BLaER1 treated with 17β-estradiol and CSF1 and Interleukin-3, amounts not matched to agents 10 nM and 100 nM (cell line): Measurements from ENCODE around the gene CERS4.

Experiments
- H3K27ac ChIP-seq, 11 experiments: shearing (Covaris generic); formaldehyde crosslinking; 2 replicates each; pipeline ENCODE4 v1.8.1; 2022
- H3K27me3 ChIP-seq, 11 experiments: shearing (Covaris generic); formaldehyde crosslinking; 2 replicates each; pipeline ENCODE4 v1.8.1; 2022
- H3K36me3 ChIP-seq, 11 experiments: shearing (Covaris generic); formaldehyde crosslinking; 2 replicates each; pipeline ENCODE4 v1.8.1; 2022
- H3K4me1 ChIP-seq, 10 experiments: shearing (Covaris generic); formaldehyde crosslinking; 2 replicates each; pipeline ENCODE4 v1.8.1; 2022
- H3K4me2 ChIP-seq, 11 experiments: shearing (Covaris generic); formaldehyde crosslinking; 2 replicates each; pipeline ENCODE4 v1.8.1; 2022
- H3K4me3 ChIP-seq, 10 experiments: shearing (Covaris generic); formaldehyde crosslinking; 2 replicates each; pipeline ENCODE4 v1.8.1; 2022
- H3K9ac ChIP-seq, 11 experiments: shearing (Covaris generic); formaldehyde crosslinking; 2 replicates each; pipeline ENCODE4 v1.8.1; 2022
- H3K9me3 ChIP-seq, 11 experiments: shearing (Covaris generic); formaldehyde crosslinking; replicated peaks in 1 of 11; 2 replicates each; pipeline ENCODE4 v1.8.1; 2022
- H4K20me1 ChIP-seq, 11 experiments: shearing (Covaris generic); formaldehyde crosslinking; 2 replicates each; pipeline ENCODE4 v1.8.1; 2022
- Cebpa-rat ChIP-seq, 11 experiments: shearing (Covaris generic); IDR thresholded peaks; 2 replicates each; pipeline ENCODE4 v1.8.1; 2022

Gene CERS4

DNA sequence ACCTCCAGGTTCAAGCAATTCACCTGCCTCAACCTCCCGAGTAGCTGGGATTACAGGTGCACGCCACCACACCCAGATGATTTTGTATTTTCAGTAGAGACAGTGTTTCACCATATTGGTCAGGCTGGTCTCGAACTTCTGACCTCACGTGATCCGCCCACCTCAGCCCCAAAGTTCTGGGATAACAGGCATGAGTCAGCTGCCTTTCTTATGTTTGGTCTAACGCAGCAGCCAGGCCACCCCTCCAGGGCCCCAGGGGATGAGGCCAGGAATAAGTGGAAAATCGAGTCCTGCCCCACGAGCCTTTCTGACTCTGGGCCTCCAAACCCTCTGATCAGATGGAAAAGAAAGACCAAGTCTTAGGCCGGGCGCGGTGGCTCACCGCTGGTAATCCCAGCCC, 44.5 kb downstream of the CERS4 start:
- no peak overlapping the region for H3K9ac ChIP-seq
- H3K4me3 ChIP-seq, result no peak overlapping the region
- H3K27me3 ChIP-seq, result no peaks in the 10 kb centered on the region
- peaks cover 29 to 78% (median 54%) of the 10 kb centered on the region in 11 experiments for H3K36me3 ChIP-seq
- H4K20me1 ChIP-seq, result peaks cover 0 to 12% (median 0%) of the 10 kb centered on the region in 11 experiments; a peak in 3 of 22 replicates
- H3K4me1 ChIP-seq, result peaks cover 0 to 22% (median 8%) of the 10 kb centered on the region in 10 experiments; a peak in 14 of 20 replicates
- H3K9me3 ChIP-seq, result no peaks in the 10 kb centered on the region
- no peak overlapping the region for H3K4me2 ChIP-seq
- no peak for TF ChIP-seq Cebpa-rat (IDR thresholded peaks at IDR 0.05)
- no peak overlapping the region for H3K27ac ChIP-seq

DNA sequence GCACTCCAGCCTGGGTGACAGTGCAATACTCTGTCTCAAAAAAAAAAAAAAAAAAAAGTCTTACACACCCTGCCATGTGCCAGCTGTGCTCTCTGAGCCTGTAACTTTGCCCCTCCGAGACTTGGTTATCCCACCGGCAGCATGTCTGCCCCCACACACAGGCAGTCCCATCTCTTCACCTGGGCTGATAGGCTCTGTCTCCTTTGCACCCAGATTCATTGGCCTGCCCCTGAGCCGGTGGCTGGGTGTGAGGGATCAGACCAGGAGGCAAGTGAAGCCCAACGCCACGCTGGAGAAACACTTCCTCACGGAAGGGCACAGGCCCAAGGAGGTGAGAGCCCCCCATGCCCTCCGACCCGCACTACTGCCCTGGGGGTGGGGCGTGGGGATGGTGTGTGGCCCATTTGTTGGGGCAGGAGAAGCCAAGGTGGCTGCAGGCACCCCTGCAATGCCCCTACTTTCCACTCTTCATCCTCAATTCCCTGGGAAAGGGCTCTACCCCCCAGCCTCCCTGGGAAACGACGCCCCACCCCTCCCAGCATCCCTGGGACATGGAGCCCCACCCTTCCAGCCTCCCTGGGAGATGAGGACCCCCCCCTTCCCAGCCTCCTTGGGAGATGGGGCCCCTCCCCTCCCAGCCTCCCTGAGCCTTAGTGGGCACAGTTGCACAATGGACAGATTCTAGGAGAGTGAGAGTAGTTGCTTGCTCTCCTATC, 45.3 kb downstream of the CERS4 start:
- peaks cover 0 to 12% (median 0%) of the 10 kb centered on the region in 11 experiments; a peak in 3 of 22 replicates for H4K20me1 ChIP-seq
- no peak overlapping the region for H3K9ac ChIP-seq
- TF ChIP-seq Cebpa-rat (IDR thresholded peaks at IDR 0.05), result no peak
- H3K4me2 ChIP-seq, result no peak overlapping the region
- peaks cover 0 to 22% (median 8%) of the 10 kb centered on the region in 10 experiments; a peak in 14 of 20 replicates for H3K4me1 ChIP-seq
- H3K9me3 ChIP-seq, result no peaks in the 10 kb centered on the region
- H3K27me3 ChIP-seq, result no peaks in the 10 kb centered on the region
- H3K27ac ChIP-seq, result no peak overlapping the region
- H3K4me3 ChIP-seq, result no peak overlapping the region
- peaks cover 29 to 82% (median 60%) of the 10 kb centered on the region in 11 experiments for H3K36me3 ChIP-seq

DNA sequence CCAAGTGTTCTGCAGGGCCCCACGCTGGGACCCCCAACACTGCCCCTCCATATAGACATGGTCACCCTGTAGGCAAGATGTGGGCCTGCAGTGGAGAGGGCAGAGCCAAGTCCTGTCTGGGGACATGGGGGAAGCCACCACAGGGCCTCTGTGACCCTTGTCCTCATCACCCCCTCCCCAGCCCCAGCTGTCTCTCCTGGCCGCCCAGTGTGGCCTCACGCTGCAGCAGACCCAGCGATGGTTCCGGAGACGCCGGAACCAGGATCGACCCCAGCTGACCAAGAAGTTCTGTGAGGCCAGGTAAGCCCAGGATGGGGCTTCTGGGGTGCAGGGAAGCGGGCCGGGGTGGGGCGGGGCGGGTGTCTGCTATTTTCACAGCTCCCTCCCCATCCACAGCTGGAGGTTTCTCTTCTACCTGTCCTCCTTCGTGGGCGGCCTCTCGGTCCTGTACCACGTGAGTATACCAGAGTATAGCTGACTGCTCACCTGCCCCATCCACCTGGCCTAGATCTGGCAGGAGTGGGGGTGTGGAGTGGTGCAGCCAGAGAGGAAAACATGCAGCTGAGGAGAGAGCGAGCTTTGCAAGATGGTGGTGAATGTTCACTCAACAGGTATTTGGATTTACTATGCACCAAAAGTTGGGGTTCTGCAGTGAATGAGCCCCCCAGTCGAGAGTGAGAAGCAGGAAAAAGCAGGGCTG, 46.4 kb downstream of the CERS4 start:
- Histone ChIP-seq H3K4me3 (no peak overlapping the region), H3K27ac (no peak overlapping the region), H3K4me2 (no peak overlapping the region), H3K9me3 (no peaks in the 10 kb centered on the region), H3K9ac (no peak overlapping the region), H3K27me3 (no peaks in the 10 kb centered on the region), H3K4me1 (peaks cover 6 to 32% (median 13%) of the 10 kb centered on the region in 10 experiments; a peak in 17 of 20 replicates), H4K20me1 (peaks cover 0 to 17% (median 0%) of the 10 kb centered on the region in 11 experiments; a peak in 4 of 22 replicates), H3K36me3 (peaks cover 29 to 80% (median 62%) of the 10 kb centered on the region in 11 experiments)
- no peak for TF ChIP-seq Cebpa-rat (IDR thresholded peaks at IDR 0.05)

DNA sequence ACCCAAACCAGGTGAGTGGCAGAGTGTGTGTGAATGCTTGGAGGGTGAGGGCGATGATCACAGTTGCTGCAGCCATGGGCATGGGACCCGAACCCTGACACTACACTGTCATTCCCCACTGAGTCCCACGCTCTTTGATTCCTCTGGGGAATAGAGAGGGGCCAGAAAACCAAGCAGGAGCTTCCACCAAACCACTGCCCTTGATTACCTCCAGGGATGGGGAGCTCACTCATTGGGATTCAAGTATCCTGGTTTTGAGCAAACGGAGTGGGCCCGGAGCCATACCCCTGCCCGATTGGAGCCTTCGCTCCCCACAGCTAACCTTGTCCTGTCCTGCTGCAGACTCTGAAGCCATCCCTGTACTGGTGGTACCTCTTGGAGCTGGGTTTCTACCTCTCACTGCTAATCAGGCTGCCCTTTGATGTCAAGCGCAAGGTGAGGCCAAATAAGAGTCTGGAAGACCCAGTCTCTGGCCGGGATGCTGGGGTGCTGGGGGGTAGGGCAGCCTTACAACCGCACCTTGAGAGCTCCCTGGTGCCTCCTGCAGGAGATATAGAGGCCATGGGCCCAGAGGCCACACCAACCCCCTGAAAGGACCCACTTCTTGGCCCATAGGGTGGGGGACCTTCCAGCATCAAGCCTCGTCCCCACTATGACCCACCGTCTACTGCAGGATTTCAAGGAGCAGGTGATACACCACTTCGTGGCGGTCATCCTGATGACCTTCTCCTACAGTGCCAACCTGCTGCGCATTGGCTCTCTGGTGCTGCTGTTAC, 47.3 kb downstream of the CERS4 start:
- Histone ChIP-seq H4K20me1 (peaks cover 0 to 17% (median 0%) of the 10 kb centered on the region in 11 experiments; a peak in 4 of 22 replicates), H3K4me2 (peak overlapping the region in 3 of 11 experiments; percentile 39 to 44 (median 40); a peak in 4 of 22 replicates), H3K4me3 (no peak overlapping the region), H3K4me1 (peaks cover 6 to 40% (median 19%) of the 10 kb centered on the region in 10 experiments; a peak in 17 of 20 replicates), H3K9ac (no peak overlapping the region), H3K27ac (no peak overlapping the region), H3K36me3 (peaks cover 29 to 75% (median 60%) of the 10 kb centered on the region in 11 experiments), H3K9me3 (no peaks in the 10 kb centered on the region), H3K27me3 (no peaks in the 10 kb centered on the region)
- TF ChIP-seq Cebpa-rat (IDR thresholded peaks at IDR 0.05), result no peak

DNA sequence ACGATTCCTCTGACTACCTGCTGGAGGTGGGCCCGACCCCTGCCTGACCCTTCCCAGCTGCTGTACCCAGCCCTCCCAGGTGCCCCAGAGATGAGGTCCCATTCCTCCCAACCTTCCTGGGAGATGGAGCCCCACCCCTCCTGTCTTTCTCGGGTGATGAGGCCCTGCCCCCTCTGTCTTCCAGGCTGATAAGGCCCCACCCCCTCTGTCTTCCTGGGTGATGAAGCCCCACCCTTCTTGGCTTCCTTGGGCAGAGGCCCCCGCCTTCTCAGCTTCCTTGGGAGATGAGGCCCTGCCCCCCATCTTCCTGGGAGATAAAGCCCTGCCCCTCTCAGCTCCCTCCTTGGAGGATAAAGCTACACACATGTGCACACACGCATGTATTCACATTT, 47.9 kb downstream of the CERS4 start:
- H3K4me3 ChIP-seq, result no peak overlapping the region
- peaks cover 34 to 77% (median 66%) of the 10 kb centered on the region in 11 experiments for H3K36me3 ChIP-seq
- peaks cover 6 to 40% (median 19%) of the 10 kb centered on the region in 10 experiments; a peak in 17 of 20 replicates for H3K4me1 ChIP-seq
- peak overlapping the region in 3 of 11 experiments; percentile 39 to 44 (median 40); a peak in 4 of 22 replicates for H3K4me2 ChIP-seq
- no peaks in the 10 kb centered on the region for H3K9me3 ChIP-seq
- H4K20me1 ChIP-seq, result peaks cover 0 to 18% (median 0%) of the 10 kb centered on the region in 11 experiments; a peak in 4 of 22 replicates
- H3K9ac ChIP-seq, result no peak overlapping the region
- no peak for TF ChIP-seq Cebpa-rat (IDR thresholded peaks at IDR 0.05)
- H3K27ac ChIP-seq, result no peak overlapping the region
- no peaks in the 10 kb centered on the region for H3K27me3 ChIP-seq

DNA sequence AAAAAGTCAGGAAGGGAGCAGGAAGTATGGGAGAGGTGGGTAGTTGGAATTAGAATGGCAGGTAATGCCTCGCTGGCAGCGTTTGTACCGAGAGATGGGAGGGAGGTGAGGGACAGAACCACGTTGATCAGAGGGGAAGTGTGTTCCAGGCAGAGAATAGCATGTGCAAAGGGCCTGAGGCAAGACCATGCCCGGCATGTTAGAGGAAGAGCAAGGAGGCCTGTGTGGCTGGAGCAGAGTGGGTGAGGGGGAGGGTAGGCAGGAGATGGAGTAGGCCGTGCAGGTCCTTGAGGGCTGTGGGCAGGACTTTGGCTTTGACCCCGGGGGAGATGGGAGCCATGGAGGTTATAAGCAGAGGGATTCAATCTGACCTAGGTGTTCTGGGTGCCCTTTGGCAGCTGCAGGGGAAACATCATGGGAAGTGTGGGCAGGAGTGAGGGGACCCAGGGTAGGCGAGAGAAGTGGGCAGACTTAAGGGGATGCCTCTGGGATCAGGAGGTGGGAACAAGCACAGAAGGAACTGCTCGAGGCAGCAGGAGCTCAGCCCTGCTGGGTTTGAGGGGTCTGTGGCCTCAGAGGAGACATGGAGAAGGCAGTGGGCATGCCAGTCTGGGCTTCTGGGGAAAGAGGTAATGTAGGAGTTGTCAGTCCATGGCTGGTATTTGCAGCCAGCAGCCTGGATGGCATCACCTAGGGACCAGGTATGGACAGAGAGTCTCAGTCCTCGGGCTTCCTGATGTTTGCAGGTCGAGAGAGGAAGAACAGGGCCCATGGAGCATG, 50.2 kb downstream of the CERS4 start:
- H3K9ac ChIP-seq, result no peak overlapping the region
- H3K9me3 ChIP-seq, result no peaks in the 10 kb centered on the region
- H3K4me3 ChIP-seq, result no peak overlapping the region
- H3K4me2 ChIP-seq, result no peak overlapping the region
- H3K27me3 ChIP-seq, result no peaks in the 10 kb centered on the region
- peaks cover 6 to 36% (median 19%) of the 10 kb centered on the region in 10 experiments; a peak in 17 of 20 replicates for H3K4me1 ChIP-seq
- TF ChIP-seq Cebpa-rat (IDR thresholded peaks at IDR 0.05), result no peak
- H4K20me1 ChIP-seq, result peaks cover 0 to 18% (median 0%) of the 10 kb centered on the region in 11 experiments; a peak in 3 of 22 replicates
- no peak overlapping the region for H3K27ac ChIP-seq
- H3K36me3 ChIP-seq, result peaks cover 38 to 80% (median 70%) of the 10 kb centered on the region in 11 experiments

DNA sequence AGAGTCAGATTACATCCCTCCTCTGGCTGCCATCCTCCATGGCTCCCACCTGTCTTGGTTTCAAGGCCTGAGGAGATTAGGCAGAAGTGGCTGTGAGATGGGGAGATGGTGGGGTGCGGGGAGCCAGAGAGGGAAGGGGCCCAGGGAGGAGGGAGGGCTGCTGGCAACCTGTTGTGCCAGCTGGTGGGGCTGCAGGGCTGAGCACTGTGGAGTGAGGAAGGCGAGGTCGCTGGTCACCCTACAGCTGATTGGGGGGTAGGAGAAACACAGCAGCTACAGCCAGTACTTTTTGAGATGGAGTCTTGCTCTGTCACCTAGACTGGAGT, 50.7 kb downstream of the CERS4 start:
- H4K20me1 ChIP-seq, result peaks cover 0 to 18% (median 0%) of the 10 kb centered on the region in 11 experiments; a peak in 3 of 22 replicates
- H3K27me3 ChIP-seq, result no peaks in the 10 kb centered on the region
- H3K9ac ChIP-seq, result no peak overlapping the region
- no peak overlapping the region for H3K4me3 ChIP-seq
- H3K4me1 ChIP-seq, result peaks cover 6 to 36% (median 19%) of the 10 kb centered on the region in 10 experiments; a peak in 17 of 20 replicates
- H3K4me2 ChIP-seq, result peak overlapping the region in 1 of 11 experiments; percentile 47; a peak in 1 of 22 replicates
- TF ChIP-seq Cebpa-rat (IDR thresholded peaks at IDR 0.05), result no peak
- H3K36me3 ChIP-seq, result peaks cover 38 to 79% (median 66%) of the 10 kb centered on the region in 11 experiments
- no peak overlapping the region for H3K27ac ChIP-seq
- no peaks in the 10 kb centered on the region for H3K9me3 ChIP-seq

DNA sequence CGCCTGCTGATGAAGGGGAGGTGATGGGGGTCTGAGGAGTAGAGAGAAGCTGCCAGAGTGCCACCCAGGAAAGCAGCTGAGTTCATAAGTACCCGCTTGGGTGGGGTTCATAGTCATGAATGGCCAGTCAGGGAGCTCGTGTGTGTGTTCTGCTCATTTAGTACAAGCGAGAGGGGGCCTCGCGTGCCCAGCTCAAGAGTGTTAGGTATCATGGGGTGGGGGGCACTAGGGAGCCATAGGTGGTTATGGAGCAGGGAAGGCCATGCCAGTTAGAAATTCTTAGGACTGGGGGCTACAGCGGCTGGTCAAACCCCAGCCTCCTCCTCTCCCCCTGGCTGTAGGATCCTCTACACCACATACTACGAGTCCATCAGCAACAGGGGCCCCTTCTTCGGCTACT, 52.2 kb downstream of the CERS4 start:
- Histone ChIP-seq H4K20me1 (peaks cover 0 to 17% (median 0%) of the 10 kb centered on the region in 11 experiments; a peak in 3 of 22 replicates), H3K4me2 (peak overlapping the region in 5 of 11 experiments; percentile 37 to 71 (median 47); a peak in 5 of 22 replicates), H3K9me3 (no peaks in the 10 kb centered on the region), H3K4me3 (no peak overlapping the region), H3K27me3 (no peaks in the 10 kb centered on the region), H3K9ac (no peak overlapping the region), H3K36me3 (peaks cover 30 to 64% (median 51%) of the 10 kb centered on the region in 11 experiments), H3K27ac (peak overlapping the region in 1 of 11 experiments; percentile 14; a peak in 1 of 22 replicates), H3K4me1 (peaks cover 7 to 35% (median 19%) of the 10 kb centered on the region in 10 experiments; a peak in 19 of 20 replicates)
- TF ChIP-seq Cebpa-rat (IDR thresholded peaks at IDR 0.05), result no peak
